GM12878 (cell line): ENCODE results near the gene DIS3L2. TPM values are rescaled to one million over a fixed set of nuclear protein-coding genes. Genes with fewer than 3 reads are reported as not detected.

ENCODE experiments used
- ATAC-seq: fragments of 200-7000 bp; cut with Tn5 transposase; 3 replicates; pipeline ENCODE4 v1.9.1; 2020; ENCODE audit warnings: mild to moderate bottlenecking, moderate library complexity
- BruUV-seq: library from RNA; stranded (reverse); fragments of 400-500 nt; replicated peaks from 2 replicates; lab custom pipeline; 2021; lab: Mats Ljungman, UMichigan
- CTCF ChIA-PET: fragments of 300-600 bp; sonication (Branson Sonifier 250); formaldehyde crosslinking; extraction: SDS; loops from one replicate; lab custom pipeline; 2021; ENCODE audit warnings: inconsistent platforms; lab: Yijun Ruan, JAX
- POLR2A ChIA-PET: fragments of 350-600 bp; formaldehyde crosslinking; extraction: SDS; loops from one replicate; lab custom pipeline; 2021; ENCODE audit warnings: inconsistent platforms; lab: Charles Lee
- RAD21 ChIA-PET: fragments of 300-600 bp; sonication (Branson Sonifier 250); formaldehyde crosslinking; loops from one replicate; lab custom pipeline; 2023; ENCODE audit warnings: antibody characterized with exemption; ENCODE audit not compliant: unreplicated experiment; lab: Charles Lee
- SMC1A ChIA-PET: fragments of 300-600 bp; sonication (Branson Sonifier 250); formaldehyde crosslinking; loops from one replicate; lab custom pipeline; 2023; ENCODE audit not compliant: unreplicated experiment, uncharacterized antibody; lab: Charles Lee
- DNase-seq: peaks from one replicate; pipeline ENCODE4 v3.0.0-alpha.2; 2011; ENCODE audit warnings: low read depth, low spot score
- FAIRE-seq: peaks from 3 replicates; lab custom pipeline; 2011; peaks lifted over from hg19 to GRCh38; lab: Jason Lieb, UNC
- H2AFZ ChIP-seq: 2 replicates; pipeline ENCODE4 v1.6.0; 2011; ENCODE audit warnings: low read depth, low read length, control low read depth; ENCODE audit not compliant: control insufficient read depth
- H3K27ac ChIP-seq: 2 replicates; pipeline ENCODE4 v1.5.1; 2011; ENCODE audit warnings: control low read depth; ENCODE audit not compliant: control insufficient read depth, insufficient read depth
- H3K27me3 ChIP-seq, 2 experiments: replicated peaks in 1 of 2; 2 replicates each; pipeline versions ENCODE4 v1.6.0 to v1.6.1; 2011; ENCODE audit warnings: low read length in 1 of 2; ENCODE audit not compliant: control insufficient read depth in 2 of 2, insufficient read depth in 2 of 2
- H3K36me3 ChIP-seq, 2 experiments: 2 replicates each; pipeline ENCODE4 v1.5.1; 2011; ENCODE audit warnings: low read length in 1 of 2; ENCODE audit not compliant: control insufficient read depth in 2 of 2, insufficient read depth in 2 of 2
- H3K4me1 ChIP-seq: 2 replicates; pipeline ENCODE4 v1.6.1; 2011; ENCODE audit warnings: mild to moderate bottlenecking, low read length, moderate library complexity, mixed read lengths; ENCODE audit not compliant: control insufficient read depth, insufficient read depth
- H3K4me2 ChIP-seq: 2 replicates; pipeline ENCODE4 v1.6.0; 2011; ENCODE audit warnings: control low read depth; ENCODE audit not compliant: control insufficient read depth, insufficient read depth
- H3K4me3 ChIP-seq: fragments of 200-600 bp; sonication (generic); 2 replicates; pipeline ENCODE4 v1.5.1; 2016
- H3K79me2 ChIP-seq: 2 replicates; pipeline ENCODE4 v1.6.0; 2011; ENCODE audit warnings: low read length; ENCODE audit not compliant: control insufficient read depth, insufficient read depth
- H3K9ac ChIP-seq: 2 replicates; pipeline ENCODE4 v1.8.0; 2011; ENCODE audit warnings: low read length, control low read depth, mixed read lengths; ENCODE audit not compliant: control insufficient read depth, insufficient read depth
- H3K9me3 ChIP-seq: replicated peaks from 3 replicates; pipeline ENCODE4 v1.5.1; 2011; ENCODE audit warnings: mild to moderate bottlenecking, low read length; ENCODE audit not compliant: control insufficient read depth, insufficient read depth
- H4K20me1 ChIP-seq: 2 replicates; pipeline ENCODE4 v1.6.0; 2011; ENCODE audit not compliant: control insufficient read depth, insufficient read depth
- BCL11A ChIP-seq: IDR thresholded peaks from 2 replicates; pipeline ENCODE4 v1.6.1; 2011; ENCODE audit warnings: low read depth, low read length
- BCL3 ChIP-seq: IDR thresholded peaks from 2 replicates; pipeline ENCODE4 v1.6.1; 2011; ENCODE audit warnings: borderline replicate concordance, low read depth, mild to moderate bottlenecking, moderate library complexity, low read length; ENCODE audit not compliant: insufficient read depth, poor library complexity, severe bottlenecking
- CREM ChIP-seq: IDR thresholded peaks from 2 replicates; pipeline ENCODE4 v1.6.1; 2014; ENCODE audit warnings: antibody characterized with exemption, low read depth
- DPF2 ChIP-seq: fragments of 450-650 bp; IDR thresholded peaks from 2 replicates; pipeline ENCODE4 v1.6.1; 2017; ENCODE audit warnings: mild to moderate bottlenecking
- FOXM1 ChIP-seq: IDR thresholded peaks from 2 replicates; pipeline ENCODE4 v1.6.1; 2012; ENCODE audit warnings: low read depth, mild to moderate bottlenecking, inconsistent platforms, low read length, moderate library complexity
- IRF4 ChIP-seq: IDR thresholded peaks from 2 replicates; pipeline ENCODE4 v1.6.1; 2011; ENCODE audit warnings: low read depth, low read length
- MAX ChIP-seq: IDR thresholded peaks from 2 replicates; pipeline ENCODE4 v1.6.1; 2012; ENCODE audit warnings: low read depth, low read length, improper control_type of control experiment
- NFYA ChIP-seq: IDR thresholded peaks from 2 replicates; pipeline ENCODE4 v1.6.1; 2011; ENCODE audit warnings: low read depth, mild to moderate bottlenecking, low read length, improper control_type of control experiment, borderline replicate concordance
- NR2F1 ChIP-seq: fragments of 450-650 bp; conservative IDR thresholded peaks from 2 replicates; pipeline ENCODE4 v1.6.1; 2017; ENCODE audit warnings: mild to moderate bottlenecking
- SMAD1 ChIP-seq: fragments of 450-650 bp; IDR thresholded peaks from 2 replicates; pipeline ENCODE4 v1.6.1; 2018; ENCODE audit warnings: mild to moderate bottlenecking, low read depth; ENCODE audit not compliant: partially characterized antibody
- SPI1 ChIP-seq: IDR thresholded peaks from 2 replicates; pipeline ENCODE4 v1.6.1; 2011; ENCODE audit warnings: low read depth, mild to moderate bottlenecking, low read length, moderate library complexity, borderline replicate concordance; ENCODE audit not compliant: insufficient read depth
- SUZ12 ChIP-seq: fragments of 200-600 bp; sonication (generic); IDR thresholded peaks from one replicate; pipeline ENCODE4 v1.6.1; 2018; ENCODE audit warnings: antibody characterized with exemption, mild to moderate bottlenecking; ENCODE audit not compliant: unreplicated experiment
- TCF12 ChIP-seq: IDR thresholded peaks from 2 replicates; pipeline ENCODE4 v1.6.1; 2011; ENCODE audit warnings: low read depth, mild to moderate bottlenecking, low read length
- TCF3 ChIP-seq: IDR thresholded peaks from 2 replicates; pipeline ENCODE4 v1.6.1; 2012; ENCODE audit warnings: low read depth, mild to moderate bottlenecking, low read length, borderline replicate concordance; ENCODE audit not compliant: insufficient read depth
- YBX1 ChIP-seq: fragments of 450-650 bp; IDR thresholded peaks from 2 replicates; pipeline ENCODE4 v1.6.1; 2016; ENCODE audit warnings: antibody characterized with exemption
- ZZZ3 ChIP-seq: IDR thresholded peaks from 2 replicates; pipeline ENCODE4 v1.6.1; 2011; ENCODE audit warnings: low read depth; ENCODE audit not compliant: control insufficient read depth, insufficient read length
- in situ Hi-C: fragments of 300-500 bp; cut with MboI; formaldehyde crosslinking; loops from 9 replicates; pipeline ENCODE4 v1.14.3; 2018; ENCODE audit warnings: mixed read lengths
- intact Hi-C: fragments of 100-400 bp; cut with micrococcal nuclease; formaldehyde crosslinking; loops from one replicate; pipeline ENCODE4 v1.14.2; 2022; ENCODE audit not compliant: unreplicated experiment
- polyA plus RNA-seq, 11 experiments: library from polyadenylated mRNA; depleted of rRNA in 4 of 11; unstranded in 6 of 11; stranded (reverse) in 5 of 11; fragments of >200 nt; fragmentation: Nextera tagmentation in 4 of 11; fragmentation: Illumina TruSeq in 1 of 11; extraction: Ambion mirVana in 4 of 11; extraction: Trizol in 1 of 11; gene quantifications; 1 replicate in 1 of 11; 2 replicates in 10 of 11; pipeline versions ENCODE4 v1.2.1 to v1.2.3, GENCODE V29; 2011 to 2016; ENCODE audit warnings: inconsistent platforms in 2 of 11, missing spikeins in 2 of 11, low read depth in 1 of 11
- total RNA-seq, 4 experiments: library from RNA; depleted of rRNA in 3 of 4; stranded (reverse); fragments of >200 nt in 3 of 4; fragmentation: Illumina TruSeq in 1 of 4; extraction: Trizol in 1 of 4; gene quantifications; 2 replicates each; pipeline versions ENCODE4 v1.2.1 to v1.2.3, GENCODE V29; 2013 to 2021
- TF ChIP-seq, protein P1 (sequence below): IDR thresholded peaks from 2 replicates; pipeline ENCODE4 v1.6.1; 2011; ENCODE audit warnings: low read depth, low read length, improper control_type of control experiment, borderline replicate concordance
- TF ChIP-seq, protein P2 (sequence below): fragments of 450-650 bp; IDR thresholded peaks from 2 replicates; pipeline ENCODE4 v1.6.1; 2014; ENCODE audit warnings: mild to moderate bottlenecking
- TF ChIP-seq, protein P3 (sequence below): fragments of 450-650 bp; conservative IDR thresholded peaks from 2 replicates; pipeline ENCODE4 v1.6.1; 2017; ENCODE audit warnings: mild to moderate bottlenecking, moderate library complexity

Gene DIS3L2
- total and polyA plus RNA-seq, 10 of the 15 experiments (the other 5 are each of a cell fraction or from before 2014, with no cell fraction given): 3.5 to 27.1 (median 16.0) TPM

- ChIA-PET SMC1A (interaction anchor here (0.8 to 1.0 kb wide), 3 partner anchors 9 to 27 kb away, joined by 3 read pairs; no protein-coding TSS in a partner anchor), RAD21 (interaction anchor here (0.7 kb wide), 1 partner anchor 172 kb away, joined by 3 read pairs; no protein-coding TSS in a partner anchor), POLR2A (no interaction called here), CTCF (interaction anchor here (1.1 kb wide), 1 partner anchor 330 kb away, joined by 3 read pairs; no protein-coding TSS in a partner anchor)
- H3K4me2 ChIP-seq: peak overlapping the region; percentile 35; the same call in 1 of the 2 replicates
- no peaks in the 10 kb centered on the region for H4K20me1 ChIP-seq
- FAIRE-seq: peak; percentile 72
- H3K79me2 ChIP-seq: no peaks in the 10 kb centered on the region
- no peak overlapping the region for H2AFZ ChIP-seq
- H3K36me3 ChIP-seq: no peaks in the 10 kb centered on the region
- intact Hi-C loops: no loop called here
- H3K27ac ChIP-seq: peak overlapping the region; percentile 9; the same call in 1 of the 2 replicates
- peaks cover 11% of the 10 kb centered on the region; the same call in 1 of the 2 replicates for H3K4me1 ChIP-seq
- in situ Hi-C loops: no loop called here
- H3K9me3 ChIP-seq: no peaks in the 10 kb centered on the region
- no peaks in the 10 kb centered on the region for H3K27me3 ChIP-seq
- no peak overlapping the region for H3K9ac ChIP-seq
- DNase-seq: no peak
- BruUV-seq: no TSS peak
- ATAC-seq: peak; percentile 88
- no peak overlapping the region for H3K4me3 ChIP-seq
- TF ChIP-seq, protein P1, sequence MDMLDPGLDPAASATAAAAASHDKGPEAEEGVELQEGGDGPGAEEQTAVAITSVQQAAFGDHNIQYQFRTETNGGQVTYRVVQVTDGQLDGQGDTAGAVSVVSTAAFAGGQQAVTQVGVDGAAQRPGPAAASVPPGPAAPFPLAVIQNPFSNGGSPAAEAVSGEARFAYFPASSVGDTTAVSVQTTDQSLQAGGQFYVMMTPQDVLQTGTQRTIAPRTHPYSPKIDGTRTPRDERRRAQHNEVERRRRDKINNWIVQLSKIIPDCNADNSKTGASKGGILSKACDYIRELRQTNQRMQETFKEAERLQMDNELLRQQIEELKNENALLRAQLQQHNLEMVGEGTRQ: no peak
- TF ChIP-seq SPI1 (peak; percentile 83), BCL11A (peak; percentile 96), TCF12 (0 out of 2 replicates have a peak, but pooled peaks have one; percentile 43), IRF4 (peak; percentile 87), SUZ12 (no peak), FOXM1 (peak; percentile 54; the same call in 1 of the 2 replicates), SMAD1 (no peak), ZZZ3 (no peak), NFYA (no peak), MAX (no peak), DPF2 (peak; percentile 90), YBX1 (no peak), BCL3 (no peak), CREM (peak; percentile 62), TCF3 (0 out of 2 replicates have a peak, but pooled peaks have one; percentile 23), NR2F1 (peak; percentile 43)
- TF ChIP-seq, protein P2, sequence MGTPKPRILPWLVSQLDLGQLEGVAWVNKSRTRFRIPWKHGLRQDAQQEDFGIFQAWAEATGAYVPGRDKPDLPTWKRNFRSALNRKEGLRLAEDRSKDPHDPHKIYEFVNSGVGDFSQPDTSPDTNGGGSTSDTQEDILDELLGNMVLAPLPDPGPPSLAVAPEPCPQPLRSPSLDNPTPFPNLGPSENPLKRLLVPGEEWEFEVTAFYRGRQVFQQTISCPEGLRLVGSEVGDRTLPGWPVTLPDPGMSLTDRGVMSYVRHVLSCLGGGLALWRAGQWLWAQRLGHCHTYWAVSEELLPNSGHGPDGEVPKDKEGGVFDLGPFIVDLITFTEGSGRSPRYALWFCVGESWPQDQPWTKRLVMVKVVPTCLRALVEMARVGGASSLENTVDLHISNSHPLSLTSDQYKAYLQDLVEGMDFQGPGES: no peak
- TF ChIP-seq, protein P3, sequence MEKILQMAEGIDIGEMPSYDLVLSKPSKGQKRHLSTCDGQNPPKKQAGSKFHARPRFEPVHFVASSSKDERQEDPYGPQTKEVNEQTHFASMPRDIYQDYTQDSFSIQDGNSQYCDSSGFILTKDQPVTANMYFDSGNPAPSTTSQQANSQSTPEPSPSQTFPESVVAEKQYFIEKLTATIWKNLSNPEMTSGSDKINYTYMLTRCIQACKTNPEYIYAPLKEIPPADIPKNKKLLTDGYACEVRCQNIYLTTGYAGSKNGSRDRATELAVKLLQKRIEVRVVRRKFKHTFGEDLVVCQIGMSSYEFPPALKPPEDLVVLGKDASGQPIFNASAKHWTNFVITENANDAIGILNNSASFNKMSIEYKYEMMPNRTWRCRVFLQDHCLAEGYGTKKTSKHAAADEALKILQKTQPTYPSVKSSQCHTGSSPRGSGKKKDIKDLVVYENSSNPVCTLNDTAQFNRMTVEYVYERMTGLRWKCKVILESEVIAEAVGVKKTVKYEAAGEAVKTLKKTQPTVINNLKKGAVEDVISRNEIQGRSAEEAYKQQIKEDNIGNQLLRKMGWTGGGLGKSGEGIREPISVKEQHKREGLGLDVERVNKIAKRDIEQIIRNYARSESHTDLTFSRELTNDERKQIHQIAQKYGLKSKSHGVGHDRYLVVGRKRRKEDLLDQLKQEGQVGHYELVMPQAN: no peak
Observed at GRCh38 chr2:232236200-232236599, 274.7 kb downstream of the DIS3L2 start.
